Astrocyte of the spinal cord (primary cell): ENCODE results near the gene TM9SF3.

ENCODE experiments used
- DNase-seq: peaks from one replicate; pipeline ENCODE4 v3.0.0; 2011; ENCODE audit warnings: low read depth, low spot score
- H3K4me3 ChIP-seq: 2 replicates; pipeline ENCODE4 v1.5.1; 2011; ENCODE audit warnings: low read depth, mild to moderate bottlenecking, low read length, moderate library complexity
- in situ Hi-C: cut with HindIII; loops from 2 replicates; pipeline ENCODE4 v1.10.0; 2017; ENCODE audit warnings: low sequenced_read_pairs
- TF ChIP-seq, protein P1 (sequence below): IDR thresholded peaks from 2 replicates; pipeline ENCODE4 v1.5.1; 2012; ENCODE audit warnings: low read depth, mild to moderate bottlenecking, low read length, inconsistent platforms

Gene TM9SF3

DNA sequence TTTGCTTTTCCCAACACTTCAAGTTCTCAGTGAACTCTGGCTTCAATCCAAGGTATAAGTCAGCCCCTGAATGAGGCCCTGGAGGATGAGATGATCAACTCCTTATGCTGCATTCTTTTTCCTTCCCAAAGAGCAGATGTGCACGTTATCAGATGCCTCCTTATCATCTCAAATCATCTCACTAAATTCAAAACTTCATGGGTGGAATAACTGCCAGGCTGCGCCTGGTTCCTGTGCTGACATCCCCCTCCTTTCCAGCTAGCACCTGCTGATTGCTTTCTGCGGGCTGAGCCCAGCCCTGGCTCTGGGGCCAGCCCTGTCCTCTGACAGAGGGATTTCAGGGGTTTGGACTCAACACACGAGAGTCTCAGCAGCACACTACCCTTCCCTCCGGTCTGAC, 118.0 kb downstream of the TM9SF3 start:
- H3K4me3 ChIP-seq, result no peak overlapping the region
- DNase-seq, result no peak
- TF ChIP-seq, protein P1, sequence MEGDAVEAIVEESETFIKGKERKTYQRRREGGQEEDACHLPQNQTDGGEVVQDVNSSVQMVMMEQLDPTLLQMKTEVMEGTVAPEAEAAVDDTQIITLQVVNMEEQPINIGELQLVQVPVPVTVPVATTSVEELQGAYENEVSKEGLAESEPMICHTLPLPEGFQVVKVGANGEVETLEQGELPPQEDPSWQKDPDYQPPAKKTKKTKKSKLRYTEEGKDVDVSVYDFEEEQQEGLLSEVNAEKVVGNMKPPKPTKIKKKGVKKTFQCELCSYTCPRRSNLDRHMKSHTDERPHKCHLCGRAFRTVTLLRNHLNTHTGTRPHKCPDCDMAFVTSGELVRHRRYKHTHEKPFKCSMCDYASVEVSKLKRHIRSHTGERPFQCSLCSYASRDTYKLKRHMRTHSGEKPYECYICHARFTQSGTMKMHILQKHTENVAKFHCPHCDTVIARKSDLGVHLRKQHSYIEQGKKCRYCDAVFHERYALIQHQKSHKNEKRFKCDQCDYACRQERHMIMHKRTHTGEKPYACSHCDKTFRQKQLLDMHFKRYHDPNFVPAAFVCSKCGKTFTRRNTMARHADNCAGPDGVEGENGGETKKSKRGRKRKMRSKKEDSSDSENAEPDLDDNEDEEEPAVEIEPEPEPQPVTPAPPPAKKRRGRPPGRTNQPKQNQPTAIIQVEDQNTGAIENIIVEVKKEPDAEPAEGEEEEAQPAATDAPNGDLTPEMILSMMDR, result no peak
- in situ Hi-C loops, result no loop called here
